Measurements from ENCODE around the gene HDAC9.

Gene HDAC9

DNA sequence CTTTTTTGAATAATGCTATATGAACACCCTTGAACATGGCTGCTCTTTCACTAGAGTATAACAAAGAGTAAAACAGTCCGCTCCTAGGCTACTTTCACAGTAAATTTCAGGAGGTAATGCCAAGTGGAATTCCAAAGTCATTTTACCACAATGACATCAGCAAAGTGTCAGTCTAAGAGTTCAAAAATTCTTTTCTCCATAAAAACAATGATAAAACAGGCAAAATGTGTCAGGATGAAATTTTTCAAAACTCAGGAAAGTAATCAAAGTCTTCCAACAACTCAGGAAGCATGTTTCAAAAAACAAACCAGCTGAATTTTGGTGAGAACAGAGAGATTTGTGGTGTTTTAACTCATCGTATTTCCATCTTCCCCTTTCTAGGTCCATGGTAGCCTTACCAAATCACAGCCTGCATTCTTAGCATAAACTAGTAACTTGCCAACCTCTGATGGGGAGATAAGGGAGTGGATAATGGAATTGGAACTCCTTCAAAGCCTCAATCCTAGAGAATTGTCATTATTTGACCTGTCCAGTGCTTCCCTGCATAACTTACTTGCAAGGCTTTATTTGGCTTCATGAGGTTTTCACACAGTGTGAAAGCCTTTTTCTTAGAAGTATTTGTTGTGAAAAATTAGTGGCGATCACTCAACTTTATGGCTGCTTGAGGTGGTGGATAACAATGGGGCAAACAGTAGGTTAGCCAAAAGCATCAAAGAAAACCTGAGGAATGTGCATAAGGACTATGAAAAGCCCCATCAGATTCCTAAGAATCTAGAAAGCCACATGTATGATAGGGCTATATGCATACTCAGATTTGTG is 302.7 kb downstream of the HDAC9 start:
- DNase-seq = no peak

DNA sequence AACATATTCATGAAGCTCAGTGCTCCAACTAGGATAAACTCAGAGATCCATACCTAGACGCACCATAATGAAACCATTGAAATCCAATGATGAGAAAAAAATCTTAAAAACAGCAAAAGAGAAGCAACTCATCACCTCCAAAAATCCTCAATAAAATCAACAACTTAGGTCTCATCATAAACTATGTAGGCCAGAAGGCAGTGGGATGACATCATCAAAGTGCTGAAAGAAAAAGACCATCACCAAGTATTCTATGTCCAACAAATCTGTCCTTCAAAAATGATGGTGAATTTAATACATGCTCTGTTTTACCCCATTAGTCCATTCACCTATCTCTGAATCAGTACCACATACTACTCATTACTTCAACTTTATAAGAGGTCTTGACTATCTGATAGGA is 304.4 kb downstream of the HDAC9 start:
- no peak for DNase-seq

DNA sequence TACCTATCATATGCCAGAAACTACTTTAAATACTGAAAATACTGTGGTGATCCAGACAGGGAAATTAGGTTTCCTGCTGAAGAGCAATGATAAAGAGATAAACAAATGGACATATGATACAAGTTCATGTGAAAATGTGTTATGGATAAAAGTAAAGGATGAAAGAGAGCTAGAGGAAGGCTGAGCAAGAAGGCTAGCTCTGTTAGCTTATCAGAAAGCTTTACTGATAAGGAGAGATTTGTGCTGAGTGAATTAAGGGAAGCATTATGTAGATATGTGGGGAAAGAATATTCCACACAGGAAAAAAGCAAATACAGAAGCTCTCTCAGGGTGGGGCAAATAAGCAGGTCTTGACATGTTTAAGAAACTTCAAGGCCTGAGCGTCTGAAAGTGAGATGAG is 308.4 kb downstream of the HDAC9 start:
- DNase-seq = no peak

DNA sequence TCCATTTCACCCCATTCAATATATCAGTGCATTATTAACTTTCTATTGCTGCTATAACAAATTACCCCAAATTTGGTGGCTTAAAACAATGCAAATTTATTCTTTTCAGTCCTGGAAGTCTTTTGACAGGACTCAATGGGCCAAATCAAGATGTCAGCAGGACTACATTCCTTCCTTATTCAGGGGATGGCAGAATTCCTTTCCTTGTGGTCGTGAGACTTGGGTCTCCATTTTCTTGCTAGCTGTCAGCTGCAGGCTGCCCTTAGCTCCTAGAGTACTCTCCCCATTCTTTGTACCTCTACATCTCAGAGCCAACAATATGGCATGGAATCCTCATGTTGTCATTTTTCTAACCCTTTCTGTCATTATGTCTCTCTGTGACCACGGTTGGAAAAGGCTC is 310.6 kb downstream of the HDAC9 start:
- no peak for DNase-seq

DNA sequence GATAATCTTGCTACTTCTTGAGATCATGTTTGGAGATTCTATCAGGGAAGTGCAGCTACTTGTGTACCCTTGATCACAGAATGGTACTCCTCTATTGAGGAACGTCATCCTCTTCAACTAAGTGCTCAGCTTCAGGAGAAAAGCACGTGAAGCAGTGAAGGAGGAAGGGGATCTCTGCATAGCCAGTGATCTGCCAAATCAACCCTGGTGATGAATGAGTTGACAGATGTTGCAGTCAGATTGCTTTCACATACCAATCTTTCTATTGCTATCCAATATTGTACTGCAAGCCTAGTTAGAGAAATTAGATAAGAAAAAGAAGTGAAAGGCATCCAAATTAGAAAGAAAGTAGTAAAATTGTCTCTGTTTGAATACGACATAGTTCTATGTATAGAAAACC is 312.5 kb downstream of the HDAC9 start:
- no peak for DNase-seq

DNA sequence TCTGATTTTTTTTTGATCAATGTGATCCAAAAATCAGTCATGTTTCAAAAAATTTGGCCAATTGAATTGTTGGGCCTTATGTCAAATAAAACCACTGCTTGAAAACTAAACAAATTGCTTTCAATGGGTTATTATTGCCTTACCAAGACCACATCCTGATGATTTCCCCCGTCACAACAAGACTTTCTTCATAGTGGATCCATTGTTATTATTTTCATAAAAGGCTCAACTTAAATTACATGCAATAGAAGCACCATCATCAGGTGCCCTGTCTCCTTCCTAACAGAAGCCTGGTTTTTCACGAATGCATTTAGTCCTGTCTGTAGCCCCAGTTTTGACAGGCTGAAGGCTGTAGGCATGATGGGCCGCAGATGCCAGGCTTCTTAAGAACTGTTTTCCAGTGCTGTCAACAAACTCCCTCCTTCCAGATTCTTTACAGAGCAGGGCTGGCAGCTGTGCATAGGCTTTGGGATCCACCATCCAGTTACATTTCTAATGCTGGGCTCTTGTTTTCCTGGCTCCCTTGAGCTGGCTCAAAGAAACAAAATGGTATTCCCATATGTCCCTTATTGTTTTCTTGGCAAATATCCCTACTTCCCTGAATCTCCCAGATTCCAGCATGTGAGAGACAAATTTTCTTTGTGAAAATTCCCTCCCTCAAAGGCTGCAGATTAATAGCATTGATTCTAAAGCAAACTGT is 319.9 kb downstream of the HDAC9 start:
- DNase-seq = no peak

DNA sequence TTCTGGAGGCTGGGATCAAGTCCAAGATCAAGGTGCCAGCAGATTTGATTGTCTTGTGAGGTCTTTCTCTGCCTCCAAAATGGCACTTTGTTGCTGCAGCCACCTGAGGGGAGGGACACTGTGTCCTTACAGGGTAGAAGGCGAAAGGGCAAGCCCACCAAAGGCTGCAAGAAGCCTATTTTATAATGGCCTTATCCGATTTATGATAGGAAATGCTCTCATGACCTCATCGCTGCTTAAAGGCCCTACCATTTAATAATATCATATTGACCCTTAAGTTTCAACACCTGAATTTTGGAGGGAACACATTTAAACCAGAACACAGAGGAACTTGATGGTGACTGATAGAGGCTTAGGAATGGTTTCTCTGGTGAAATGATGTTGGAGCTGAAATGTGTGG is 325.4 kb downstream of the HDAC9 start:
- DNase-seq = no peak

DNA sequence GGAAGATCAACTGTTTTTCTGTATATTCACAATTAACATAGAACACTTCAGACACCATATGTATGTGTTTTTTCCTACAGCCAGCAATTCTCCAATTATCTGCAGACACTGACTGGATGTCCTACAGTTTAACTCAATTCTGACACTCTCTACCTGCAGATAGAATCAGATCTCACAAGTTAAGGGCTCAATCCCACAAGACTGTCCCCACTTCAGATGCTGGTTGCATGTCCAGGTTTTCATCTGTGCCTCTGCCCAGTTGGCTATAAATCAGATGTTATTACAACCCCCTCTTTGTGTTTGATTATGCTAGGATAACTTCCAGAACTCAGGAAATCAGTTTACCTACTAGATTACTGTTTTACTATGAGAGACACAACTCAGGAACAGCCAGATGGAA is 326.0 kb downstream of the HDAC9 start:
- no peak for DNase-seq

DNA sequence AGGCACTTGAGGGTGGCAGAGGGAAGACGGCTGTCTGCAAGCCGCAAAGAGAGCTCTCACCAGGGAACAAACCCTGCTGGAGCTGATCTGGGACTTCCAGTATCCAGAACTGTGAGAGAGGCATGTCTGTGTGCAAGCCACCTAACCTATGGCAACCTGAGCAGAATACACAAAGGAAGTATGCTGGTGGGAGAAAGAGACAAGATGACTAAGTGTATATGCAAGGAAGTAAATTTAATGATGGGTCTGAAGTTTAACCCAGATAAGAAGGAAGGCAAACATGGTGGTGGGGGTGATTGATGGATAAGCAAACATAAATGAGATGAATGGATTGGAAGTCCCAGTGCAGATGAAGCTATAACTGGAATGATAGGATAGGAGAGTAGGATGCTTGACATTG is 328.6 kb downstream of the HDAC9 start:
- DNase-seq = no peak

DNA sequence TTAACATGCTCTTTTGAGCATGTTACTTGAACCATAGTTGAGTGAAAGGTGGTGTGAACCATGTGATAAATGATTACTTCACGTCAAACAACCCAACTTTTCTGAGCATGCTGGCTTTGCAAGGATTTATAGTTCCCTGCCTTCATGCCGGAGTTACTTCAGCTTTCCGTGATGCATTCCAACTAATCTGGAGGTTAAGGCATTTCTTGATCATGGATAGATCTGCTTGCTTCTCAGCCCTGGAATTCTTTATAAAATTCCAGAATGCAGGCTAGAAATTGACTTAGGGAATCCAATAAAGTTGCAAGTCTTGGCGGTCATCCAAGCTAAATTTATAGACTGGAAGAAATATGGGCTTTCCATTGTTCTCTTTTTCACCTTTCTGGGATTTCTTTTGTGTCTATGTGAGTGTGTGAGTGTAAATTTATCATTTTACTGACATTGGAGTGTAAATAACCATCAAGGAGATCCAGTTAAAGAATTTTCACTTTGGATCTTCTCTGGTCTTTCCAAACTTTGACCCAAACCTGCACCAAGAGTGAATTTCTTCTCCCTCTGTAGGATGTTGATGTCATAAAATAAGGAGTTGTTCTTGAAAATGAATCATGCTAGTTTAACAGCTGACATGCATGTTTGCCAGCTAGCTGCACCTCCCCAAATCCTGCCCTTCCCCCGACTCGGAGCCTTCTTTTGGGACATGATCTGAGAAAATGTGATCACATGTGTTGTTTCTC is 332.9 kb downstream of the HDAC9 start:
- no peak for DNase-seq

DNA sequence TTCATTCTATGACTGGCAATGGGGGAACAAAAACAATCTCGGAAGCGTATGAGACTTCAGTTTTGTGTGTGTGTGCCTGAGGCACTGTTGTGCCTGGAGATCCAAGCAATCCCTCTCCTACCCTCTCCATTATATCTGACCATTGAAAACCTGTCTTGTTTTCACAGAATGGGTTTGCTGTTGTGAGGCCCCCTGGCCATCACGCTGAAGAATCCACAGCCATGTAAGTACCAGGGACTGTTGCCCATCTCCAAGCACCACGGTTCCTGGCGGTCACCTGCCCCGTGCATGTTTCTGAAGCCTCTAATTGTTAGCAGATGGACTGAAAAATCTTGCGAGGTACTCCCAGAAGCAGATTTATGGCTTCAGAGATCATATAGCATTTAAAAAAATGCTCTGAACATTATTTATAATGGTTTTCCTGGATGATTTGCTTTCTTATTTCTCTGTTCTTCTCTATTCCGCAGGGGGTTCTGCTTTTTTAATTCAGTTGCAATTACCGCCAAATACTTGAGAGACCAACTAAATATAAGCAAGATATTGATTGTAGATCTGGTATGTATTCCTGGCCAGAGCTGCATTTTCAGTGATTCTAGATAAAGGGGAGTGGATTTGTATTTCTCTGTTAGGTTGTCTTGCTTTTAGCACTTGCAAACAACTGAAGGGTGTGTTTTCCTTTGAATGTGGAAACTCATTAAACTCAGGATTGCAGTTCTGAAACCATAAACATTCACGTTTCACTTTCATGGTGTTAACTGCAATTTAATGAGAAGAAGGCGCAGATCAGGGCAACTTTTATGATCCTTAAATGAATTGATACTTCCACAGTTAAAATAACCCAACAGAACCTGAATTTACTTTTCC is 333.7 kb downstream of the HDAC9 start:
- no peak for DNase-seq

DNA sequence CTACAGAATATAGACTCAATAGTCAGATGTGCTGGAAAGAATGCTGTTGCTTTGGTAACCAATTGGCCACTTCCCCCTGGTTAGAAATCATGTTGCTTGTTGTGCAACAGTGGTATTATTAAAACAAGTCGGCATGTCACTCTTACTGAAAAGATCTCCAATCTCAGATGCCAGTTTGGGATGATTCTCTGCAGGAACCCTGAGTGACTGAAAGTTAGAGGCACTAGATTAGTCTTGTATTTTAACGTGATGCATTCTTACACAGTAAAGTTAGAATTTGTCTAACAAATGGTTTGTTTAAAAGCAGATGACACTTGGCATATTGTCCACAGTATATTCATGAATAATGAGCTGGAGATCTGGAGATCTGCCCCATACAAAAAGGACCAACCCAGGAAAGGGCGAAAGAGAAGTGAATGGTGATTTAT is 334.3 kb downstream of the HDAC9 start:
- no peak for DNase-seq

DNA sequence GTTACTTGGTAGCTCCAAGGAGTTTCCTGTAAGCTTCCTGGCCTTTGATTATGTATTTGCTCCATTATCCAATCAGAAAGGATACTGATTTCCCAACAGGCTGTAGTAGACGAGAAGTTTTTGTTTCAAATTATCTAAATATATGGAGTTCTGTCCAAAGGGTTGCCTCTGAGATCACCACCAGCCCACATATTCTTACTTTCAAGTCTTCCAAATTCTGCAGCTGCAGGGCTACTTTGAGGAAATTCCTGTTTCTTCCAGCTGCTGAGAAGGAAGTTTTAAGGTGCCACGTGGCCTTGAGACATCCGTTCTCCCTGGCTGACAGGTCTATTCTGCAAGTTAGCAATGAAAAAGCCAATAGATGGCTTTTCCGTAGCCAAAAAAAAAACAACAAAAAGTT is 335.9 kb downstream of the HDAC9 start:
- DNase-seq = no peak

DNA sequence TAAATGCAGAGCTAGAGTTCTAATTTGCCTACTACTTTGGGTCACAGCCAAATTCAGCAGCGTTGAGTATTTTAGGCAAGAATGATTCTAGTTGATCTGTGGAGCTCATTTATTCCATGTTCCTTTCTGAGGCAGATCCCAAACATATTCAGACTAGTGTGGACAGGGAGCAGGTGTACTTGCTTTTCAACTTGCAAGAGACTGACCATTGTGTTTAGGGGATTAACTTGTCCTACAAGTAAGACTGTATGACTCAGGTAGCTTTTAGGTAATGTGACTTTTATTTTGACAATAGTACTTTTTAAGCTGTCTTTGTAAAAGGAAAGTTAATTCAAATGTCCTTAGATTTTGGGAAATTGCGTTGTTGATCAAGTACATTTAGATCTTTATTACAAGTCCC is 336.4 kb downstream of the HDAC9 start:
- no peak for DNase-seq

DNA sequence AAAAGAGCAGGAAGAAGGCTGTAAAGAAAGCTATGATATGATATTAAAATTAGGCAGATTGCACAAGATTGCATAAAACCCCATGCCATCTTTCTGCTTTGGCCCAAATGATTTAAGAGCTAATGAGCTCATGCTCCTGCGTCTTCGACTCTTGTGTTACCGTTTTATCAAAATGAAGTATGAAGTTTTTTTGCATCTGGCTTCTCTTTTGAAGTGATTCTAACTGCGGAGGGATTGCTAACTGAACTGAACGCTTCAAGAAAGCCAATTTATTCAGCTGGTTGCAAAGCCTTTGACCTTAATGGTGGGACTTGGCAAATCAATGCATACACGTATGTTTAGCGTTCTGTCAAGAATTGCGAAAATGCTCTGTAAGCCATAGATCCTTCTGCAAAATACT is 339.0 kb downstream of the HDAC9 start:
- DNase-seq = no peak

DNA sequence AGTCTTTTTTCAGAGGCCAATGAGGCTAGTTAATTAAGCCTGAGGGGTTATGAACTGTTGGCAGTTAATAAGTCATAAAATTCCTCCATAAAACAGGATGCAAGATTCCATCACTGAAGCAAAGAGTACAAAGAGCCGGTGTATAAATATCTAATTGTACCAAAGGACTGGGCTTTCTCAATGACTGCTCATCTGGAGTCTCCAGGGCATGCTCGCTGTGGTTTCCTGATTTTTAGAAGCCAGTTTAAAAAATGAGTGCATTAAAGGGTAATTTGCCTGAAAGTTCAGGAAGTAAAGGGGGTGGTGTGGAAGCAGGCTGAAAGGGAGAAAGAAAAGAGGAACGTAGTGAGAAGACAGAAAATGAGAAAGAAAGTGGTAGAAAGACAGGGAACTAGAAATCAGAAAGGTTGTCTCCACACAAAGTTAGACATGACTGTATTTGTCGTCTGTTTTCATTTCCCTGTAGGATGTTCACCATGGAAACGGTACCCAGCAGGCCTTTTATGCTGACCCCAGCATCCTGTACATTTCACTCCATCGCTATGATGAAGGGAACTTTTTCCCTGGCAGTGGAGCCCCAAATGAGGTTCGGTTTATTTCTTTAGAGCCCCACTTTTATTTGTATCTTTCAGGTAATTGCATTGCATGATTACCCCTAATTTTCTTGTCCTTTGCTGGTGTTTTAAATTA is 339.6 kb downstream of the HDAC9 start:
- DNase-seq = no peak

DNA sequence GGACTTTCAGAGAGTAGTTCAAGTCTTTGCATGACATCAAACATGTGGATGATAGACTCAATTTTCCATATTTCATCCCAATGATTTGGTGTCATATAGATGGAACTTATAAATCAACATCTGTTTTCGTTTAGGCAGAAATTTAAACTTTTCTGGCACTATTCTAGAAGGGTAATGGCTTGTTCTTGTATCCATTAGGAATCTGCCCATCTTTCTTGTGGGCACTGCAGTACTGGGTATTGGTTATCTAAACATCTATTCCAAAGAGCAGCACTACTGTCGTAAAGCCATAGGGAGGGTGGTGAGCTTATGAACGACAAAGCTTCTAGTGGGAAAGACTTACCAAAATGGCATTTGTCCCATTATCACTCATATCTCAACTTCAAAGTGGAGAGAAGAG is 348.4 kb downstream of the HDAC9 start:
- DNase-seq = no peak

DNA sequence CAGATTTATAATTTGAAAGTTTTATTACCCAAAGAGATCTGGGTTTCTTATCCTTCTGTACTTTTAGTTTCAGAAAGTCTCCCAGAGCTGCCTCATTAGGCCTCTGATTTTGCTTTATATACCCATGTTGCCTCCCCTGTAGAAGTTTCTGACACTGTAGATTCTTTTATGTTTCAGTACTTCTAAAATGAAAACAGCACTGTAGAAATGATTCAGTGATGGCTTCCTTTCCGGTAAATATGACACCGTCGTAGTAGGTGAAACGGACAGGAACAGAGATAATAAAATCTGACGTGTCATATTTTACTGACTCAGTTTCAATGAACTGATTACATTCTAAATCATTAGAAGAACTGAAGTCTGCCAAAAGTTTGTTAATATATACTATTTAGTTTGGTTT is 349.2 kb downstream of the HDAC9 start:
- no peak for DNase-seq

DNA sequence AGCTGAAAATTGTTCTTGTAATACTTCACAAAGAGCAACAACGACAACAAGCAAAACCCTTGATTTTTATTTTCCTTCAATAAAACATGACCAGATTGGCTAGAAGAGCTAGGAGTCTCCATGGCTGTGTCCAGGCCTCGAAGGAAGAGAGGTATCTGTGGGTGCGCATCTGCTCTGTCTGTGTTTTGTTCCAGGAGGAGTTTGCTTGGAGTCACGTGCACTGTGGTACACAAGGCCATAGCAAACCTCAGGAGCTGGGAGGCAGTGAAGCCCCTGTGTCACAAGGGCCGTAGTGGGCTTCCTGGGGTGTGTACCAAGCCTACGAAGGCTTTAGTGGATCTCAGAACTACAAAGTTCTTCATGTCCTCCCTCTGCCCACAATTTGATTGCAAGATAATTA is 350.2 kb downstream of the HDAC9 start:
- no peak for DNase-seq

DNA sequence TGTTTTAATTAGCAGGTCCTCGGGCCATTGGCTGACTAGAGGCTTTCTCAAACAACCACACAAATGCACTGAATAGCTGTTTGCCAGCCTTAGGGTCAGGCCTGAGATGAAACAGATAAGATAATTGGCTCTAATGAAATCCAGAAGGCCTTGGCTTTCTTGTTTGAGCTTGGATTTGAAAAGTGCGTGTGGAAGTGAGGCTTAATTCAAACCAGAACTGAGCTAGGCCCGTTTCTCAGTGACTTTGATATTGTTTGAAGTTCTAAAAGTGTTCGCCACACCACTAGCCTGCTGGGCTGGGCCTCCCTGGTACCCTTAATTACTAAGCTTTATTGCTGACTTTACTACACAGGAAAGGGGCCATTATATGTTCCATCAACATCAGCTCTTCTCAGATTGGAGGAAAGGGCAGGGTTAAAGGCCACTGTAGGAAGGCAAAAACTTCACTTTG is 351.2 kb downstream of the HDAC9 start:
- DNase-seq = no peak

DNA sequence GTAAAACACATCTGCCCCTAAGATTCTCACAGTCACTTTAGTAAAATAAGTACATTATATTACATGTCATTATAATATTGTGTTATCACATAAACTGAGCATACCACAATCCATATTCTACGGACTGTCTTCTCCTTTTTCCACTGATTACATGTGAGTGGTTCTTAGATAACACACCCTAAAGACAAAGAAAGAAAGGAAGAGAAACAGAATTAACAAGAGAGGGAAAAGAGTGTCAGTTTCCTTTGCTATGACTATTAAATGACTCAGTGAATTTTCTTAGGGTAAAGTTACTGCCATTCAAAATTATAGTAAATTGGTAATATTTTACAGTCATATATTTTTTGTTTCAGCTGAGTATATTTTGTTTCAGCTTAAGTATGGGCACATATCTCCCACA is 353.6 kb downstream of the HDAC9 start:
- no peak for DNase-seq

DNA sequence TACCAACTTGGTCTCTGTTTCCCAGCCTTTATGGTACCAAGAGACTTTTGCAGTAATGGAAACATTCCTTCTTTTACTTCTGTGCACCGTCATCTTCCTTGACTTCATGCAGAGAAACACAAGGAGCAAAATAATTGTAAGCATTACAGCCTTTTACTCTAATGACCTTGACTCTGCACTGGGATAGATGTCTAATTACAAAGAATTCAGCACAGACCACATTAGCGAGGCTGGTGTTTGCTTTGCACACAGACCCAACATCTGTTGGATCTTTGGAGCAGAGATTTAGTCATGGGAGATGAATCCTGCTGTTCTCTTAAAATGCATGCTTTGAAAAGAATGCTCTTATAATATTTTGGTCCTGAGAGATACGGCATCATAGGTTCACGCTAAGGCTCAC is 360.2 kb downstream of the HDAC9 start:
- no peak for DNase-seq

All from cerebellar nuclear complex (tissue), 1 donor.